ENCODE measurements around the gene RAB20.

The RAB20 gene

GRCh38 chr13:110531100-110531499 lies 30.4 kb downstream of the RAB20 start:
- DNase-seq (ENCODE audit: low read depth): no peak
- no peak overlapping the region for H3K4me3 ChIP-seq (ENCODE audit: low read length)
- no peak for TF ChIP-seq CTCF (conservative IDR thresholded peaks at IDR 0.05; ENCODE audit: low read depth, low read length)

GRCh38 chr13:110529522-110530311 lies 31.8 kb downstream of the RAB20 start:
- no peak for DNase-seq (ENCODE audit: low read depth)
- H3K4me3 ChIP-seq (ENCODE audit: low read length): no peak overlapping the region
- TF ChIP-seq CTCF (conservative IDR thresholded peaks at IDR 0.05; ENCODE audit: low read depth, low read length): no peak

GRCh38 chr13:110528911-110529310 lies 32.6 kb downstream of the RAB20 start:
- no peak for TF ChIP-seq CTCF (conservative IDR thresholded peaks at IDR 0.05; ENCODE audit: low read depth, low read length)
- H3K4me3 ChIP-seq (ENCODE audit: low read length): no peak overlapping the region
- no peak for DNase-seq (ENCODE audit: low read depth)

GRCh38 chr13:110528371-110528770 lies 33.2 kb downstream of the RAB20 start:
- no peak for TF ChIP-seq CTCF (conservative IDR thresholded peaks at IDR 0.05; ENCODE audit: low read depth, low read length)
- H3K4me3 ChIP-seq (ENCODE audit: low read length): no peak overlapping the region
- DNase-seq (ENCODE audit: low read depth): peak; percentile 93

- TF ChIP-seq CTCF (conservative IDR thresholded peaks at IDR 0.05; ENCODE audit: low read depth, low read length): no peak
- no peak overlapping the region for H3K4me3 ChIP-seq (ENCODE audit: low read length)
- no peak for DNase-seq (ENCODE audit: low read depth)
These were observed 35.9 kb downstream of the RAB20 start for GRCh38 chr13:110525328-110526319.

GRCh38 chr13:110524541-110525257 lies 36.8 kb downstream of the RAB20 start:
- no peak for TF ChIP-seq CTCF (conservative IDR thresholded peaks at IDR 0.05; ENCODE audit: low read depth, low read length)
- no peak overlapping the region for H3K4me3 ChIP-seq (ENCODE audit: low read length)
- no peak for DNase-seq (ENCODE audit: low read depth)
